WI38 (cell line): ENCODE results near the gene SF3A2.

Source experiments
- H3K4me3 ChIP-seq: 2 replicates; pipeline ENCODE4 v1.5.1; 2011; ENCODE audit warnings: low read depth, mild to moderate bottlenecking, control low read depth, low read length
- CTCF ChIP-seq: IDR thresholded peaks from 2 replicates; pipeline ENCODE4 v1.5.1; 2012; ENCODE audit warnings: low read depth, mild to moderate bottlenecking, control low read depth, low read length

Gene SF3A2

GRCh38 chr19:2228157-2229030 is 8.2 kb upstream of the SF3A2 start:
- no peak for TF ChIP-seq CTCF
- H3K4me3 ChIP-seq: no peak overlapping the region

- H3K4me3 ChIP-seq: no peak overlapping the region
- no peak for TF ChIP-seq CTCF
These were observed 7.3 kb upstream of the SF3A2 start for GRCh38 chr19:2229103-2230032.

GRCh38 chr19:2230033-2230531 is 6.5 kb upstream of the SF3A2 start:
- TF ChIP-seq CTCF: no peak
- H3K4me3 ChIP-seq: no peak overlapping the region

DNA sequence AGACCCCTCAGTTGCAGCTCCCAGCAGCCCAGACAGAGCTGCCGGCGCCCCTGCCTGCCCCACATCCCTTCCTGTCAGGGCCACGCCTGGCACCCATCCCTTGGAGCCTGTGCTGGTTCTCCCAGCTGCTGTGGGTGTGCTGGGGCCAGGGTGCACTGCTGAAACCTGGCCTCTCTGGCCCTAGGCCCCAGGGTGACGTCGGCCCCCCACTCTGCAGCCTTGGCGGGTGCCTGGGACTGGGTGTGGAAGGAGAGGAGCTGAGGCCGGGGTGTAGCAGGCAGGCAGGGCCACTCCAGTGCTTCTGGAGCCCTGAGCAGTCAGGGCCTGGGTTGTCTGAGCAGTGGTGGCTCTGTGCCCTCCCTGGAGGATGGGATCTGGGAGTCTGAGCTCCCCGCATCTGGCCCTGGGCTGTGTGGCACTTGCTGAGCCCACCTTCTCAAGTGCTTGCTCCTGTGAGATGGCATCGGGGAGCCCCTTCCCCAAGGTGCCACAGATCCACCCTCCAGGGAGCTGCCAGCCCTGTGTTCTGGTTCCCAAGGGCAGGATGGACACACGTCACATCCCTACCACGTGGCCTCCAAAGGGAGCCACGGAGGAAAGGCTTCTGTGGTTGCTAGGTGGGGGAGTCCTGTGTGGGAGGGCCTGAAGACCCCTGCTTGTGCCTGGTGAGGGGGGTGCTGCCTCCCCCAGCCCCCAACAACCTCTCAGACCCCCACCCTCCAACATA is 5.7 kb upstream of the SF3A2 start:
- no peak overlapping the region for H3K4me3 ChIP-seq
- TF ChIP-seq CTCF: no peak

- no peak overlapping the region for H3K4me3 ChIP-seq
- no peak for TF ChIP-seq CTCF
These were observed 4.9 kb upstream of the SF3A2 start for GRCh38 chr19:2231621-2232221.

DNA sequence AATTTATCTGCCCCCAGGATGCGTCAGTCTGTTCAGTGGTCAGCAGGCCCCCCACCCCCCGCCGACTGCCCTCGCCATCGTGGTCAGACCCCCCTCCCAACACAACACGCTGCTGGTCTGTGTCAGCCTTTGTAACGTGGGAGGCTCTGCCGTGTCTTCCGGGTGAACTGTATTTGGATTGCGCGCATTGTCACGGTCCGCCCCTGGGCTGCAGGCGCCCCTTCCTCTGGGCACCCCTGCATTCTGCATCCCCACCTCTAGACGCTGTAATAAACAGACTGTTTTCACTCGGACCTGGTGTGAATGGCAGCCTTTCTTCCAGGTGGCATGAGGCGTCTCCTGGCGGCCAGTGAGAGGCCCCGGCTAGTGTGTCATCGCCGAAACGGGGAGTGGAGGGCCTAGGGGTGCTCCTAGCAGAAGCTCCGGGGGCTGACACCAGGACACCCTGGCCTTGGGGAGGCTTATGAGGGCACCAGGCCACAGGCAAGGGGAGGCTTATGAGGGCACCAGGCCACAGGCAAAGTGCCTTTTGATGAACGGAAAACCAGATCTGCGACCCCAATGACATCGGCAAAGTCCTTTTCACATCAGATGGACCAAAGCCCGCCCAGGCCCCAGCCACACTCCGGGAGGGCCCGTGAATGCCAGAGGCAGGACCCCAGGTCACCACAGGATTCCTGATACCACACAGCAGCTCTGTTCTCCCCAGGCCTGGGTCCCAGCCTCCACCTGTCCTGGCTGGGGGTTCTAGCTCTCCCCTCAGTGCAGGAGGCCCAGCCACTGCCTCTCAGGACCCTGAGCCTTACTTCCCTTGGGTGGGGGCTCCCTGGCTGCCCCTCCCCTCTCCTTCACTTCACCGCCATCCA is 4.1 kb upstream of the SF3A2 start:
- no peak overlapping the region for H3K4me3 ChIP-seq

More for the DNA sequence above, 4.1 kb upstream of the SF3A2 start:
- no peak for TF ChIP-seq CTCF
